ENCODE measurements around the gene TJP2. TPM values are rescaled to one million over a fixed set of nuclear protein-coding genes. Genes with fewer than 3 reads are reported as not detected.

The TJP2 gene
- total RNA-seq, 4 donors from 2014 or later, result 96.3 to 240 (median 117) TPM

- Histone ChIP-seq H3K27ac (no peak overlapping the region), H3K9me3 (no peaks in the 10 kb centered on the region), H3K36me3 (no peaks in the 10 kb centered on the region), H3K4me3 (no peak overlapping the region), H3K27me3 (no peaks in the 10 kb centered on the region), H3K4me1 (no peaks in the 10 kb centered on the region)
- no peak for DNase-seq (ENCODE audit: low spot score in 2 of 2)
- 93% methylated on average over 5 of the region's 5 CpGs for WGBS
- no peak for TF ChIP-seq POLR2A (IDR thresholded peaks at IDR 0.05)
- no peak for TF ChIP-seq POLR2AphosphoS5 (IDR thresholded peaks at IDR 0.05)
- TF ChIP-seq CTCF (IDR thresholded peaks at IDR 0.05), result no peak
- no peak for TF ChIP-seq EP300 (IDR thresholded peaks at IDR 0.05)
These were observed 133.5 kb downstream of the TJP2 start for GRCh38 chr9:69307446-69308205.

- H3K27ac ChIP-seq, result no peak overlapping the region
- H3K4me1 ChIP-seq, result no peaks in the 10 kb centered on the region
- H3K4me3 ChIP-seq, result no peak overlapping the region
- DNase-seq (ENCODE audit: low spot score in 2 of 2), result no peak
- TF ChIP-seq CTCF (IDR thresholded peaks at IDR 0.05), result no peak
- no peak for TF ChIP-seq POLR2A (IDR thresholded peaks at IDR 0.05)
- TF ChIP-seq POLR2AphosphoS5 (IDR thresholded peaks at IDR 0.05), result no peak
- no peak for TF ChIP-seq EP300 (IDR thresholded peaks at IDR 0.05)
- no peaks in the 10 kb centered on the region for H3K36me3 ChIP-seq
- WGBS, result 93% methylated on average over 5 of the region's 5 CpGs
- no peaks in the 10 kb centered on the region for H3K9me3 ChIP-seq
- H3K27me3 ChIP-seq, result no peaks in the 10 kb centered on the region
These were observed 134.3 kb downstream of the TJP2 start for GRCh38 chr9:69308206-69308931.

DNA sequence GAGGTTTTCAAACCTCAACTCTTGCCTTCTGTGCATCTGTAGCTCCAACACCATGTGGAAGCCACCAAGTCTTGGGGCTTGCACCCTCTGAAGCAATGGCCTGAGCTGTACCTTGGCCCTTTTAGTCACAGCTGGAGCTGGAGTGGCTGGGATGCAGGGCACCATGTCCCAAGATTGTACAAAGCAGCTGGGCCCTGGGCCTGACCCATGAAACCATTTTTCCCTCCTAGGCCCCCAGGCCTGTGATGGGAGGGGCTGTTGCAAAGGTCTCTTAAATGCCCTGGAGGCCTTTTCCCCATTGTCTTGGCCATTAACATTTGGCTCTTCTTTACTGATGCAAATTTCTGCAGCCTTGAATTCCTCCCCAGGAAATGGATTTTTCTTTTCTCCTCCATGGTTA, 139.1 kb downstream of the TJP2 start:
- Histone ChIP-seq H3K4me3 (no peak overlapping the region), H3K27me3 (no peaks in the 10 kb centered on the region), H3K27ac (no peak overlapping the region), H3K9me3 (peaks cover 3% of the 10 kb centered on the region), H3K4me1 (no peaks in the 10 kb centered on the region), H3K36me3 (no peaks in the 10 kb centered on the region)
- no peak for TF ChIP-seq CTCF (IDR thresholded peaks at IDR 0.05)
- no peak for TF ChIP-seq EP300 (IDR thresholded peaks at IDR 0.05)
- no peak for TF ChIP-seq POLR2AphosphoS5 (IDR thresholded peaks at IDR 0.05)
- TF ChIP-seq POLR2A (IDR thresholded peaks at IDR 0.05), result no peak
- DNase-seq (ENCODE audit: low spot score in 2 of 2), result no peak

DNA sequence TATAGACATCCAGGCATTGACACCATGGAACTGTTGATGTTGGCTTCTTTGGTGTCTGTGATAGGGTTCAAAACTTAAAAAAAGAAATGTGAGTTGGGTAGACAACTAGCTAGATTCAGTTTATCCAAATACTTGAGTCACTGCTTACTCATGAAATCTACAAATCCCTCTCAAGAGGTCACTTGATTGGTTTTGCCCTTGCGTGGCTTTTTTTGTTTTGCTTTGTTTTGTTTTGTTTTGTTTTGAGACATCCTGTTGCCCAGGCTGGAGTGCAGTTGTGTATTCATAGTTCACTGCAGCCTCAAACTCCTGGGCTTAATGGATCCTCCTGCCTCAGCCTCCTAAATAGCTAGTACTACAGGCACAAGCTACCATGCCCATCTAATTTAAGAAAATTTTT, 140.5 kb downstream of the TJP2 start:
- H3K27ac ChIP-seq, result no peak overlapping the region
- WGBS, result 94% methylated on average over 1 of the region's 1 CpG
- peaks cover 3% of the 10 kb centered on the region for H3K9me3 ChIP-seq

More for the DNA sequence above, 140.5 kb downstream of the TJP2 start:
- Histone ChIP-seq H3K27me3 (no peaks in the 10 kb centered on the region), H3K4me3 (no peak overlapping the region), H3K4me1 (no peaks in the 10 kb centered on the region), H3K36me3 (no peaks in the 10 kb centered on the region)
- TF ChIP-seq POLR2A (IDR thresholded peaks at IDR 0.05) (no peak), CTCF (IDR thresholded peaks at IDR 0.05) (no peak), POLR2AphosphoS5 (IDR thresholded peaks at IDR 0.05) (no peak), EP300 (IDR thresholded peaks at IDR 0.05) (no peak)
- no peak for DNase-seq (ENCODE audit: low spot score in 2 of 2)

Measured in suprapubic skin (tissue), 4 donors.